A549 (cell line): ENCODE data around the gene C11orf91. TPM values are rescaled to one million over a fixed set of nuclear protein-coding genes. Genes with fewer than 3 reads are reported as not detected.
"Not testable (repeated sequence)": the region's sequence is repeated elsewhere in the genome, so short reads cannot be mapped to it uniquely, and the experiment has no call there.

ENCODE experiments used
- ATAC-seq, 2 experiments: fragments of 200-7000 bp in 1 of 2; fragments of >200 bp in 1 of 2; cut with Nextera tagmentation in 1 of 2; cut with Tn5 transposase in 1 of 2; 3 replicates each; pipeline versions ENCODE4 v1.8.0 to v1.9.1; 2018 to 2020; ENCODE audit warnings: mild to moderate bottlenecking in 1 of 2, moderate library complexity in 1 of 2
- CTCF ChIA-PET: fragments of 300-600 bp; sonication (Branson Sonifier 250); formaldehyde crosslinking; extraction: SDS; loops from one replicate; lab custom pipeline; 2021; ENCODE audit warnings: antibody characterized with exemption, inconsistent platforms; lab: Yijun Ruan, JAX
- POLR2A ChIA-PET: fragments of 350-600 bp; formaldehyde crosslinking; extraction: SDS; loops from one replicate; lab custom pipeline; 2021; ENCODE audit warnings: antibody characterized with exemption, inconsistent platforms; lab: Yijun Ruan, JAX
- DNase-seq, 2 experiments: peaks; one replicate each; pipeline versions ENCODE4 v3.0.0 to v3.0.0-alpha.2; 2011 to 2016; ENCODE audit warnings: low read depth in 1 of 2, low spot score in 1 of 2
- FAIRE-seq: peaks from 2 replicates; lab custom pipeline; 2011; peaks lifted over from hg19 to GRCh38; lab: Jason Lieb, UNC
- H3K27ac ChIP-seq, 2 experiments: fragments of >200 bp; sonication (Bioruptor Twin); formaldehyde crosslinking; 3 replicates each; pipeline ENCODE4 v1.5.1; 2016 to 2017
- H3K4me1 ChIP-seq: fragments of >200 bp; sonication (Bioruptor Twin); formaldehyde crosslinking; 3 replicates; pipeline ENCODE4 v1.6.1; 2016
- H3K4me2 ChIP-seq: fragments of >200 bp; sonication (Bioruptor Twin); formaldehyde crosslinking; 3 replicates; pipeline ENCODE4 v1.6.1; 2016
- H3K4me3 ChIP-seq: fragments of >200 bp; sonication (Bioruptor Twin); formaldehyde crosslinking; 3 replicates; pipeline ENCODE4 v1.5.1; 2016
- H3K9me3 ChIP-seq: fragments of >200 bp; sonication (Bioruptor Twin); formaldehyde crosslinking; 3 replicates; pipeline ENCODE4 v1.6.1; 2016
- BCL3 ChIP-seq: fragments of >200 bp; sonication (Bioruptor Twin); formaldehyde crosslinking; IDR thresholded peaks from 3 replicates; pipeline ENCODE4 v1.6.1; 2016
- CEBPB ChIP-seq, 2 experiments: fragments of >200 bp in 1 of 2; sonication (Bioruptor Twin) in 1 of 2; formaldehyde crosslinking in 1 of 2; IDR thresholded peaks; 2 replicates each; pipeline ENCODE4 v1.6.1; 2012 to 2016
- CHD4 ChIP-seq: fragments of 200-600 bp; sonication (generic); IDR thresholded peaks from 2 replicates; pipeline ENCODE4 v1.6.1; 2016; ENCODE audit warnings: antibody characterized with exemption, mild to moderate bottlenecking, borderline replicate concordance
- CTCF ChIP-seq: fragments of >200 bp; sonication (Bioruptor Twin); formaldehyde crosslinking; IDR thresholded peaks from 3 replicates; pipeline ENCODE4 v1.5.1; 2016
- EHMT2 ChIP-seq: fragments of 200-600 bp; sonication (generic); IDR thresholded peaks from 2 replicates; pipeline ENCODE4 v1.6.1; 2016; ENCODE audit warnings: antibody characterized with exemption, low read depth, mild to moderate bottlenecking, moderate library complexity
- EP300 ChIP-seq, 2 experiments: fragments of >200 bp; sonication (Bioruptor Twin); formaldehyde crosslinking; IDR thresholded peaks; 2 replicates in 1 of 2; 3 replicates in 1 of 2; pipeline ENCODE4 v1.6.1; 2016 to 2017
- ESRRA ChIP-seq: fragments of 150-350 bp; IDR thresholded peaks from 2 replicates; pipeline ENCODE4 v1.6.1; 2014; ENCODE audit warnings: mild to moderate bottlenecking, low read length, borderline replicate concordance
- FOXS1 ChIP-seq: fragments of 250-450 bp; sonication (Bioruptor Pico); IDR thresholded peaks from 2 replicates; pipeline ENCODE4 v1.5.0; 2020; ENCODE audit warnings: mild to moderate bottlenecking, moderate library complexity
- HMGXB4 ChIP-seq: fragments of 250-450 bp; sonication (Bioruptor Pico); IDR thresholded peaks from 2 replicates; pipeline ENCODE4 v1.5.0; 2021; ENCODE audit warnings: mild to moderate bottlenecking, moderate library complexity, borderline replicate concordance
- HOXA7 ChIP-seq: fragments of 250-450 bp; sonication (Bioruptor Pico); IDR thresholded peaks from 2 replicates; pipeline ENCODE4 v1.5.0; 2020; ENCODE audit warnings: mild to moderate bottlenecking, moderate library complexity
- HOXB5 ChIP-seq: fragments of 250-450 bp; sonication (Bioruptor Pico); IDR thresholded peaks from 2 replicates; pipeline ENCODE4 v1.5.0; 2020; ENCODE audit warnings: mild to moderate bottlenecking, moderate library complexity
- JUN ChIP-seq, 2 experiments: fragments of >200 bp; sonication (Bioruptor Twin); formaldehyde crosslinking; IDR thresholded peaks; 2 replicates in 1 of 2; 3 replicates in 1 of 2; pipeline ENCODE4 v1.6.1; 2016 to 2017
- KDM1A ChIP-seq: fragments of 200-600 bp; sonication (generic); IDR thresholded peaks from 2 replicates; pipeline ENCODE4 v1.6.1; 2016; ENCODE audit warnings: low read depth, mild to moderate bottlenecking
- NFE2L2 ChIP-seq: fragments of 150-350 bp; conservative IDR thresholded peaks from 2 replicates; pipeline ENCODE4 v1.6.1; 2014; ENCODE audit warnings: low read length
- NPAS2 ChIP-seq: fragments of 250-450 bp; sonication (Bioruptor Pico); IDR thresholded peaks from 2 replicates; pipeline ENCODE4 v1.8.0; 2022; ENCODE audit warnings: mild to moderate bottlenecking, moderate library complexity, borderline replicate concordance
- NR3C1 ChIP-seq: fragments of >200 bp; sonication (Bioruptor Twin); formaldehyde crosslinking; IDR thresholded peaks from 3 replicates; pipeline ENCODE4 v1.6.1; 2017
- PBX3 ChIP-seq: IDR thresholded peaks from 2 replicates; pipeline ENCODE4 v1.6.1; 2012
- POLR2AphosphoS2 ChIP-seq: conservative IDR thresholded peaks from 2 replicates; pipeline ENCODE4 v1.6.1; 2012; ENCODE audit warnings: low read length, improper control_type of control experiment, inconsistent platforms
- RAD21 ChIP-seq, 2 experiments: fragments of >200 bp in 1 of 2; sonication (Bioruptor Twin) in 1 of 2; formaldehyde crosslinking in 1 of 2; IDR thresholded peaks in 1 of 2; conservative IDR thresholded peaks in 1 of 2; 2 replicates in 1 of 2; 3 replicates in 1 of 2; pipeline ENCODE4 v1.6.1; 2012 to 2018; ENCODE audit warnings: inconsistent platforms in 1 of 2
- RARB ChIP-seq: fragments of 250-450 bp; sonication (Bioruptor Pico); IDR thresholded peaks from 2 replicates; pipeline ENCODE4 v1.8.0; 2021; ENCODE audit warnings: mild to moderate bottlenecking, moderate library complexity
- REST ChIP-seq: fragments of 200-600 bp; sonication (generic); IDR thresholded peaks from 2 replicates; pipeline ENCODE4 v1.6.1; 2016; ENCODE audit warnings: antibody characterized with exemption, mild to moderate bottlenecking, moderate library complexity
- SMC3 ChIP-seq: fragments of >200 bp; sonication (Bioruptor Twin); formaldehyde crosslinking; IDR thresholded peaks from 3 replicates; pipeline ENCODE4 v1.6.1; 2018; ENCODE audit warnings: inconsistent platforms
- ZFP36 ChIP-seq: fragments of 450-650 bp; IDR thresholded peaks from 2 replicates; pipeline ENCODE4 v1.6.1; 2014; ENCODE audit warnings: borderline replicate concordance; ENCODE audit not compliant: partially characterized antibody
- WGBS: methylation state at CpG from one replicate; pipeline ENCODE4 v1.1.6; 2017; ENCODE audit errors: missing lambda C conversion rate; 5-methylcytosine and 5-hydroxymethylcytosine counted together
- polyA plus RNA-seq, 4 experiments: library from polyadenylated mRNA; depleted of rRNA in 3 of 4; stranded (reverse); fragments of >200 nt; fragmentation: RNase III in 1 of 4; extraction: RNeasy Plus Mini Kit Qiagen cat#74134 plus additional on column Dnase treatment in 1 of 4; gene quantifications; 2 replicates in 3 of 4; 3 replicates in 1 of 4; pipeline ENCODE4 v1.2.3, GENCODE V29; 2011 to 2017

The C11orf91 gene
- polyA plus RNA-seq, 2 of the 4 experiments (the other 2 are of a cell fraction): 0.15 TPM; not detected in 1

DNA sequence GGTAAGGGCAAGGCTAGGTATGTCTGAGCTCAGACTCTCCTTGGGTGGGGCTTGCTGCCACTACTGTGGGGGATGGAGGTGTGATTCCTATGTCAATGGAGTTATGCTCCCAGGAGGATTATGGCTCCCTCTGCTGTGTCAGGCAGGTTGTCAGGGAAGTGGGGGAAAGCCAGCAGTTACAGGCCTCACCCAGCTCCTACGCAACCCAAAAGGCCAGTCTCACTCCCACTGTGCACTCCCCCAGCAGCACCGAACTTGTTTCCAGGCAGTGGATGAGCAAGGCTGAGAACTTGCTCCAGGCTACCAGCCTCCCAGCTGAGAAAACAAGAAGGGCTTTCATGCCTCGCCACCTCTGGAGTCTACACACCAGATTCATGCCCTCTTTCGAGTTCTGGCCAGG, 18.2 kb downstream of the C11orf91 start:
- DNase-seq (no peak), ATAC-seq (peak in 1 of 2 experiments; percentile 49; a peak in 3 of 6 replicates), FAIRE-seq (no peak)
- ChIA-PET CTCF (interaction anchor here (0.9 to 12.6 kb wide), 5 partner anchors 16 to 319 kb away, joined by 3 to 216 read pairs (median 4); no protein-coding TSS in a partner anchor), POLR2A (no interaction called here)
- no peak overlapping the region for H3K4me3 ChIP-seq
- TF ChIP-seq BCL3 (no peak), FOXS1 (CRISPR knock-in tag) (no peak), CEBPB (IDR thresholded peaks at IDR 0.05) (no peak), HOXA7 (CRISPR knock-in tag) (no peak), PBX3 (no peak), SMC3 (peak; percentile 34; the same call in 1 of the 3 replicates), NR3C1 (no peak), RAD21 (conservative IDR thresholded peaks at IDR 0.05 in 1 of 2, IDR thresholded peaks at IDR 0.05 in 1 of 2) (peak; percentile 33 to 53; a peak in 3 of 5 replicates), EHMT2 (no peak), POLR2AphosphoS2 (no peak)
- H3K27ac ChIP-seq: peak overlapping the region in 1 of 2 experiments; percentile 5; a peak in 1 of 6 replicates
- no peaks in the 10 kb centered on the region for H3K4me1 ChIP-seq
- peaks cover 7% of the 10 kb centered on the region; the same call in 1 of the 3 replicates for H3K9me3 ChIP-seq
- WGBS: 84% methylated on average over 4 of the region's 4 CpGs
- no peak overlapping the region for H3K4me2 ChIP-seq

GRCh38 chr11:33682019-33682418, 18.6 kb downstream of the C11orf91 start:
- DNase-seq: no peak
- CTCF ChIA-PET: interaction anchor here (1.1 to 12.6 kb wide), 4 partner anchors 16 to 318 kb away, joined by 4 to 216 read pairs (median 4); no protein-coding TSS in a partner anchor
- no peak overlapping the region; a peak in 1 of 6 replicates for H3K27ac ChIP-seq
- TF ChIP-seq HMGXB4 (CRISPR knock-in tag) (no peak), KDM1A (no peak), CHD4 (no peak), RARB (CRISPR knock-in tag) (no peak), ESRRA (no peak), ZFP36 (no peak), HOXB5 (CRISPR knock-in tag) (no peak), JUN (IDR thresholded peaks at IDR 0.05) (no peak), CTCF (no peak), NFE2L2 (no peak), REST (no peak), NPAS2 (CRISPR knock-in tag) (no peak), EP300 (IDR thresholded peaks at IDR 0.05) (no peak), RAD21 (conservative IDR thresholded peaks at IDR 0.05 in 1 of 2, IDR thresholded peaks at IDR 0.05 in 1 of 2) (no peak)
- TF ChIP-seq, all 56 proteins: peak for 0
- no peaks in the 10 kb centered on the region for H3K4me1 ChIP-seq
- FAIRE-seq (no peak), ATAC-seq (no peak)
- H3K4me3 ChIP-seq: no peak overlapping the region
- 92% methylated on average over 3 of the region's 3 CpGs for WGBS
- POLR2A ChIA-PET: no interaction called here
- H3K4me2 ChIP-seq: no peak overlapping the region
- 0 out of 3 replicates have a peak, but pooled peaks cover 4% of the 10 kb centered on the region for H3K9me3 ChIP-seq

DNA sequence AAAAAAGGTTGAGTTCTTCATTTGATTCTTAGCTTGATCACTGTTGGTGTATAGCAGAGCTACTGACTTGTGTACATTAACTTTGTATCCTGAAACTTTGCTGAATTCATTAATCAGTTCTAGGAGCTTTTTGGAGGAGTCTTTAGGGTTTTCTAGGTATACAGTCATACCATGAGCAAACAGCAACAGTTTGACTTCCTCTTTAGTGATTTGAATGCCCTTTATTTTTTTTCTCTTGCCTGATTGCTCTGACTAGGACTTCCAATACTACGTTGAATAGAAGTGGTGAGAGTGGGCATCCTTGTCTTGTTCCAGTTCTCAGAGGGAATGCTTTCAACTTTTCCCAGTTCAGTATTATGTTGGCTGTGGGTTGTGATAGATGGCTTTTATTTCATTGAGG, 22.0 kb downstream of the C11orf91 start:
- WGBS: 61% methylated on average over 1 of the region's 1 CpG
- H3K27ac ChIP-seq, DNase-seq, POLR2A ChIA-PET, H3K4me2 ChIP-seq, H3K4me1 ChIP-seq, H3K9me3 ChIP-seq, ATAC-seq, H3K4me3 ChIP-seq, FAIRE-seq: not testable (repeated sequence)
- CTCF ChIA-PET: interaction anchor here (1.4 kb wide), 1 partner anchor 8 kb away, joined by 4 read pairs; no protein-coding TSS in a partner anchor
